KOPT-K1 (cell line): ENCODE measurements around the gene TNK2.

ENCODE experiments used
- H3K27ac ChIP-seq: fragments of 200-600 bp; sonication (generic); 2 replicates; pipeline ENCODE4 v1.5.1; 2016; ENCODE audit warnings: antibody characterized with exemption, mild to moderate bottlenecking, low read depth, low read length; ENCODE audit not compliant: poor library complexity, severe bottlenecking
- H3K36me3 ChIP-seq: fragments of 200-600 bp; sonication (generic); 2 replicates; pipeline ENCODE4 v1.5.1; 2017; ENCODE audit warnings: antibody characterized with exemption, mild to moderate bottlenecking, low read length, moderate library complexity; ENCODE audit not compliant: insufficient read depth
- H3K9me3 ChIP-seq: fragments of 200-600 bp; sonication (generic); 2 replicates; pipeline ENCODE4 v1.5.1; 2017; ENCODE audit warnings: antibody characterized with exemption, low read length, mild to moderate bottlenecking; ENCODE audit not compliant: insufficient read depth, poor library complexity, severe bottlenecking

The TNK2 gene

GRCh38 chr3:195813916-195814640 lies 94.3 kb downstream of the TNK2 start:
- no peaks in the 10 kb centered on the region for H3K9me3 ChIP-seq
- H3K36me3 ChIP-seq, result no peaks in the 10 kb centered on the region
- no peak overlapping the region for H3K27ac ChIP-seq
